ENCODE data around the gene PAIP1.
"Not testable (repeated sequence)": the region's sequence is repeated elsewhere in the genome, so short reads cannot be mapped to it uniquely, and the experiment has no call there.

PAIP1 gene

DNA sequence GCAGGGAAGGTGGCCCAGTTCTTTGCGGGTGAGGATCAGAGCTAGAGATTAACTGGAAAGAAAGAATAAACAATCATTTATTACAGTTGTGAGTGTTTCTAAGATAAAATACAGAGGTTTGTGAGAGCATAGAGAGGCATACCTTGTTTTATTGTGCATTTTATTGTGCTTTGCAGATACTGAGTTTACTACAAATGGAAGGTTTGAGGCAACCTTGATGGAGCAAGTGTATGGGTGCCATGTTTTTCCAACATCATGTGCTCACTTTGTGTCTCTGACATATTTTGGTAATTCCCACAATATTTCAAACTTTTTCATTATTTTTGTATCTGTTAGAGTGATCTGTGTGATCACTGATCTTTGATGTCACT, 41.2 kb downstream of the PAIP1 start:
- no peak for DNase-seq (ENCODE audit: low read depth)

- peak; percentile 93 for DNase-seq (ENCODE audit: low read depth)
Observed at GRCh38 chr5:43514816-43515677, 41.8 kb downstream of the PAIP1 start, which contains the start of gene C5orf34. Gene C5orf34 (minus strand): TSS chr5:43515148. CDS start chr5:43509339, 5,809 bp downstream.

DNA sequence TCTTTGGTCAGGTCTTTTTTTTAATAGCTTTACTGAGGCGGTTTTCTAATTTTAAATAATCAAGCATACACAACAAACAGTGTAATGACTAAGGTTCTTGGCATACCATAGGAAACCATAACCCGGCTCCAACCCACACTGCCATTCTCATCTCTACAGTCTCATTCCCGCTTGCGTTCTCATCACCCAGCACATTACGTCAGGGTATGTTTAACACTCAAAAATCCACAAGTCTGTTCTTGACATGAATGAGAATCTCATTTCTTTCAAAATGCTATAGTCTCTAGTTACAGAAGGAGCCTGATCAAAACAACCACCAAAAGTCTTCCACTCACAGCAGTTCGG, 42.4 kb downstream of the PAIP1 start:
- no peak for DNase-seq (ENCODE audit: low read depth)

- no peak for DNase-seq (ENCODE audit: low read depth)
Observed at GRCh38 chr5:43514025-43514424, 42.9 kb downstream of the PAIP1 start.

- not testable (repeated sequence) for DNase-seq (ENCODE audit: low read depth)
Observed at GRCh38 chr5:43511062-43511461, 45.8 kb downstream of the PAIP1 start.

DNA sequence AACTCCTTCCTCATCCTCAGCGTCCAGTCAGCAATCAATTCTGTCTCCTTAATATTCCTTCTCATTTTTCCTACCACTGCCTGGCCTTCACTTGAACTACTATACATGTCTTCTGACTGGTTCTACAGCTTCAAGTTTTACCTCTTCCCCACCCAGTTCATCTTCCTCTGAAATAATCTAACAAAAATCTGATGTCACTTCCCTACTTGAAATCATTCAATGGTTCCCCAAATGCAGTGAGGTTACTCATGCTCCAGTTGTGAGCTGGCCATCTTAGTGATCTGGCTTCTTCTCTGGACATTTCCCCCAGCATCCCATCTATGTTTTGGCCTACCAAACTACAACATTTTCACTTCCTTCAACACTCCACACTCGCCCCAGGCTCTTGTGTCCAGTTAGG, 58.3 kb downstream of the PAIP1 start:
- DNase-seq (ENCODE audit: low read depth) = no peak

DNA sequence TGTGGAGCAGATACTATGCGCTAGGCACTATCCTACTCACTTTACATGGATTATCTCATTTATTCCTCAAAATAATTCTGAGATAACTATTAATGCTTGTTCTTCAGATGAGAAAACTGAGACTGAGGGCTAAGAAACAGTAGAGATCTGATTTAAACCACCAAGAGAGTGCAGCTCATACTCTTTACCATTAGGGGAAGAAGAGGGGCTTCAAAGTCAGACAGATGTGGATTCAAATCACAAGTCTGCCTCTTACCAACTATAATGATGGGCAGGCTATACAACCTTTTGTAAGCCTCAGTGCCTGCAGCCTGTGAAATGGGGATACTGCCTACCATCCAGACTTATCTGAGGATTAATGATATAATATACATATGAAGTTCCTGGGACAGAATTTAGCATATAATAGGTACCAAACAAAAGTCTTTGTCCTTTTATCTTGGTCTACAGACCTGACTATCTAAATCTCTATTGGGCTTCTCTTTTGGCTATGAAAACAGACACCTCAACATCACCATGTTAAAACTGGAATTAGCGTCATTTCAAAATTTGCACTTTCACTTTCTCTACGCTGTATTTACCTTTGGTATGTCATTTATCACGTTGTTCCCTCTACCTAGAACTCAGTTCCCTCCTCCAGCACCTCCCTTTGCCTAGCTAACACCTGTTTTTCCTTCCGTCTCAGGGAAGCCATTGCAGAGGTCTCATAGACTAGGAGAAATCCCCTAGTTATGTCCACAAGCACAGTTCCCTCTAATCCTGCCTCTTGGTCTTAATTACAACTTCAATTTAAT, 59.4 kb downstream of the PAIP1 start:
- DNase-seq (ENCODE audit: low read depth) = no peak

GRCh38 chr5:43491326-43491725, 65.6 kb downstream of the PAIP1 start:
- no peak for DNase-seq (ENCODE audit: low read depth)

DNA sequence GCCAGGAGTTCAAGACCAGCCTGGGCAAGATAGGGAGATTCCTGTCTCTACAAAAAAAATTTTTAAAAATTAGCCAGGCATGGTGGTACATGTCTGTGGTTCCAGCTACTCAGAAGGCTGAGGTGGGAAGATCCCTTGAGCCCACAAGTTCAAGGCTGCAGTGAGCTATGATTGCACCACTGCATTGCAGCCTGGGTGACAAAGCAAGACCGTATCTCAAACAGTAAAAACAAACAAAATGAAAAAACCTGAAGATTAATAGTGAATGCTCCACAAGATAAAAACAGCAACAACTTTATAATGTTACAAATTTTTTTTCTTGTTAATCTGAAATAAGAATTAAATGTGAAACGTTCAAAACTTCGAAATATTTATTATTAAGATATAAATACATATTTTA, 70.5 kb downstream of the PAIP1 start:
- DNase-seq (ENCODE audit: low read depth) = no peak

DNA sequence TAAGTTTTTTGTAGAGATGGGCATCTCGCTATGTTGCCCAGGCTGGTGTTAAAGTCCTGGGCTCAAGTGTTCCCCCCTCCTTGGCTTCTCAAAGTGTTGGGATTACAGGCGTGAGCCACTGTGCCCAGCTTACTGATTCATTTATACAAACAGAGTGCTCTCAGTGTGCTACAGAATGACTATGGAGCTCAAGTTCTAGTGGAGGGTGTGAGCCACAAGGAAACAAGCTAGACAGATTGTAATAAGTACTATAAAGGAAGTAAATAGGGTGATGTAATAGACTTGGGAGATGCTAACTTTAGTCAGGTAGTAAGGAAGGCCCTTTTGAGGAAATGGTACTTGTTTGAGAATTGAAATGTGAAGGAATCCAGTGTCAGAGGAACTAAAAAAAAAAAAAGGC, 71.5 kb downstream of the PAIP1 start:
- DNase-seq (ENCODE audit: low read depth) = no peak

DNA sequence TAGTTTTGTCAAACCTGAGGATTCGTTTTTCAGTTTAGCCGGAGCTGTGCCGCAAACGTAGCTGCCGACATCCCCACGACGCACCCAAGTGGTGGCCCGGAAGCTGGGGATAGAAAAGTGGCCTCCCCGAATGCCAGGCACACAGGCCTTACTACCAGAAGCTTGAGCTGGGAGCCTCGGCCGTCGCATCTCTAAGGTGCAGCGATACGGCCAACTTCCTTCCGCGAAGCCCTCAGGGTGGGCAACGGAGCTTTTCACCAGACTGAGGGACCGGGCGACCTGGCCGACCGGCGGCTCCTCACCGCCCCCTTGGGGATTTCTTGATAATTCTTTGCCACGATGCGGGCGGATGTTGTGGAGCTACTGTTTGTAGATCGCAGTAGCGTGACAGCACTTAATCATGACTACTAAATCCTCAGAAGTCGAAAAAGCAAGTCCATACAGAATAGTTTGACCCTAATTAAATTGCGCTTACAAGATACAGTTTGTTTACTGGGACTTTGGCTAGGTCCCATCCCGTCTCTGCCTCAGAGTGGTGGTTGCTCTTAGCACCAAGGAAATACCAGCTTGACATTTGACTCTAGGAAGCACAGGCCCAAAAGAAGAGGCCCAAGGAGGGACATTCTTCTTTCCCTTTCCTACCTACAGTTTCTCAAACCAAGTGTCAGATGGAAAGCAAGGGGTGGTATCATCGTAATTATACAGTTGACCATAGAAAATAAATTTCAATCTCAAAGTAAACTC, 72.6 kb downstream of the PAIP1 start:
- peak; percentile 80 for DNase-seq (ENCODE audit: low read depth)

DNA sequence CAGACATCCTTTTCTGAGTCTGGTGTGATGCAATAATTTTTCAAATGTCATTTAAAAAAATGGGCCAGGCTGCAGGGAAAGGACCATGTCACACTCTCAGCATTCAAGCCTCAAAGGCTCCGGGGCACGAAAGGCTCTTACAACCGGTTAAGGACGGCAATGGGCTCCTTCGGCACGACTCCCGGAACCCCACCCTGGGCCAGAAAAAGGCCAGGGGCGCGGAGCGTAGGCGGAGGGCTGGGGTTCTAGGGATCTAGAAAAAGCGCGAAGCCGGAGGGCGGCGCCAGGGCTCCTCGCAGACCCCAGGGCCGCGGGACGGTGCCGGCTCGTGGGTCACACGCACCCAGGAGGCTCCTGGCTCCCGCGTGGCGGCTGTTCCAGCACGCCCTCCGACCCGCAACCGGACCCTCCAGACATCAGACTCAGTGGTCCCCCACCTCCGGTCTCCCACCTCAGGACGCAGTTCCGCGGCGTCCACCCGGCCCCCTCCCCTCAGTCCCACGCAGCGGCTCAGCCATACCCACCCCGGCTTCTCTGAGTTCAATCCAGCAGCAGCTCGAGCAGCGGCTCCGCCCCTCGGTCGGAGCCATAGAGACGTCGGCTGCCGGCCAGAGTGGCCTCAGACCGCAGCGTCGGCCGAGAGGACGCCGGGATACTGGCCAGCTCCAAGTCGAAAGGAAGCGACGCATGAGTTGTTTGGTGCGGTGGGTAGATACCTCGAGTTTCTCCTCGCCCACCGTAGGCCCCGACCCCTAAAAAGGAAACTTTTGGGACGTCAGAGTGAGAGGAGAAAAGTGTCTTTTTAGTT, 73.4 kb downstream of the PAIP1 start, which contains the start of gene TMEM267:
TSS of gene TMEM267 (minus strand) at position 568 of the 808 bp plus-strand sequence. CDS start 29,896 bp downstream, outside the sequence.
- DNase-seq (ENCODE audit: low read depth) = peak; percentile 77

- no peak for DNase-seq (ENCODE audit: low read depth)
Observed at GRCh38 chr5:43482490-43483297, 74.2 kb downstream of the PAIP1 start.
